SU-DHL-6 (cell line): ENCODE results near the gene TPI1.

Source experiments
- EZH2phosphoT487 ChIP-seq: fragments of 200-600 bp; sonication (generic), shearing (Covaris generic); conservative IDR thresholded peaks from 2 replicates; pipeline ENCODE4 v1.6.1; 2018; ENCODE audit warnings: mild to moderate bottlenecking, antibody characterized with exemption, low read length, moderate library complexity, mixed read lengths
- TF ChIP-seq, protein P1 (sequence below): fragments of 200-600 bp; sonication (generic); IDR thresholded peaks from one replicate; pipeline ENCODE4 v1.5.1; 2017; ENCODE audit warnings: antibody characterized with exemption, mild to moderate bottlenecking, low read length, moderate library complexity; ENCODE audit not compliant: insufficient read depth, poor library complexity, severe bottlenecking

DNA sequence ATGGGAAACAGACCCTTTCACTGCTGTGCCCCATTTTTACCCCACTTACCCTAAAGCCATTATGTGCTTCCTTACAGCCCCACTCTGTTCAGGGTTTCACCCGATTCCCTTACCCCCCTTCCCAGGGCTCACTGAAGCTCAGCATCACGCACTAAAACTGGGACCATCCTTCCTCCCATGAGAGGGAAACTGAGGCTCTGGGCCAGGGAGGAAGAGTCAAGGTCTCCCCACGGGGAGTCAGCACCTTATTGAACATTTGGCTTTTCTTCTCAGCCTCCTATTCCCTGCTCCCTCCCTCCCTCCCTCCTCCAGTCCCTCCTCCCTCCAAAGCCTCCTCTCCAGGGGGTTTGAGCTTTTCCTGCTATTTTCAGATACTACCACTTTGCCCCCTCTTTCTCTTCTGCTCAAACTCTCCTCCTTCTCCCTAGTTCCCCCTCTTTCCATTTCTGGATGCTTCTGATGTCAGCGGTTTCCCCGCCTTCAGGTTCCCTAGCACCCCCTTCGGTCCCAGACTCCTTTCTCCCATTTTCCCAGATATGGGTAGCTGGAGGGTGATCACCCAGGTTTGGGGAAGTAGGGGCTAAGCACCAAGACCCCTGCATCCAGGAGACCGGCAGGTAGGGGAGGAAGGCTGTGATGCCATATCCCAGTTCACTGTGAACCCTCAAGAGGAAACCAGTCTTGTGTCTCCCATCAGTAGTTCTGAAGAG lies 44.8 kb upstream of the TPI1 start:
- TF ChIP-seq, protein P1, sequence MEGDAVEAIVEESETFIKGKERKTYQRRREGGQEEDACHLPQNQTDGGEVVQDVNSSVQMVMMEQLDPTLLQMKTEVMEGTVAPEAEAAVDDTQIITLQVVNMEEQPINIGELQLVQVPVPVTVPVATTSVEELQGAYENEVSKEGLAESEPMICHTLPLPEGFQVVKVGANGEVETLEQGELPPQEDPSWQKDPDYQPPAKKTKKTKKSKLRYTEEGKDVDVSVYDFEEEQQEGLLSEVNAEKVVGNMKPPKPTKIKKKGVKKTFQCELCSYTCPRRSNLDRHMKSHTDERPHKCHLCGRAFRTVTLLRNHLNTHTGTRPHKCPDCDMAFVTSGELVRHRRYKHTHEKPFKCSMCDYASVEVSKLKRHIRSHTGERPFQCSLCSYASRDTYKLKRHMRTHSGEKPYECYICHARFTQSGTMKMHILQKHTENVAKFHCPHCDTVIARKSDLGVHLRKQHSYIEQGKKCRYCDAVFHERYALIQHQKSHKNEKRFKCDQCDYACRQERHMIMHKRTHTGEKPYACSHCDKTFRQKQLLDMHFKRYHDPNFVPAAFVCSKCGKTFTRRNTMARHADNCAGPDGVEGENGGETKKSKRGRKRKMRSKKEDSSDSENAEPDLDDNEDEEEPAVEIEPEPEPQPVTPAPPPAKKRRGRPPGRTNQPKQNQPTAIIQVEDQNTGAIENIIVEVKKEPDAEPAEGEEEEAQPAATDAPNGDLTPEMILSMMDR: no peak
- TF ChIP-seq EZH2phosphoT487: no peak
